Pancreas (tissue), 10 donors: Measurements from ENCODE around the gene TRIM71. TPM values are rescaled to one million over a fixed set of nuclear protein-coding genes. Genes with fewer than 3 reads are reported as not detected.

Experiments
- ATAC-seq, 4 donors: fragments of 200-7000 bp; cut with Tn5 transposase; one replicate each; pipeline versions ENCODE4 v1.8.0 to v1.9.1; 2020; ENCODE audit warnings: mild to moderate bottlenecking in 4 of 4, moderate library complexity in 4 of 4
- DNase-seq, 6 donors: peaks; one replicate each; pipeline ENCODE4 v3.0.0-alpha.2; 2020
- FAIRE-seq: peaks from 2 replicates; lab custom pipeline; 2012; peaks lifted over from hg19 to GRCh38; lab: Jason Lieb, UNC
- H3K27ac ChIP-seq, 4 donors: fragments of 200-600 bp; sonication (generic); 1 replicate in 3 of 4; 2 replicates in 1 of 4; pipeline versions ENCODE4 v1.5.0 to v1.8.0; 2020
- H3K27me3 ChIP-seq, 4 donors: fragments of 200-600 bp; one replicate each; pipeline ENCODE4 v1.8.0; 2021
- H3K36me3 ChIP-seq, 3 donors: fragments of 200-600 bp; sonication (generic) in 1 of 3; one replicate each; pipeline versions ENCODE4 v1.5.0 to v1.8.0; 2020 to 2021
- H3K4me1 ChIP-seq, 3 donors: fragments of 200-600 bp; one replicate each; pipeline ENCODE4 v1.8.0; 2021
- H3K4me3 ChIP-seq, 4 donors: fragments of 200-600 bp; sonication (generic) in 2 of 4; one replicate each; pipeline versions ENCODE4 v1.5.0 to v1.8.0; 2020 to 2021
- H3K9me3 ChIP-seq, 4 donors: fragments of 200-600 bp; one replicate each; pipeline ENCODE4 v1.8.0; 2021
- CTCF ChIP-seq, 4 donors: fragments of 200-600 bp; sonication (generic) in 3 of 4; IDR thresholded peaks; one replicate each; pipeline versions ENCODE4 v1.5.0 to v1.8.0; 2021; ENCODE audit warnings: antibody characterized with exemption in 4 of 4
- WGBS, 2 donors: extraction: QIAGEN DNeasy Blood & Tissue Kit; methylation state at CpG; one replicate each; pipeline ENCODE4 v1.1.7; 2013; 5-methylcytosine and 5-hydroxymethylcytosine counted together
- intact Hi-C, 3 donors: fragments of 100-400 bp; cut with DNase I; formaldehyde crosslinking; loops; one replicate each; pipeline versions ENCODE4 v1.11.1 to v1.14.2; 2022
- polyA plus RNA-seq, 2 donors: library from polyadenylated mRNA; stranded (reverse); fragments of 200-250 nt; gene quantifications; one replicate each; pipeline ENCODE4 v1.2.3, GENCODE V29; 2013
- total RNA-seq, 6 donors: library from RNA; stranded (reverse); fragmentation: NEBNext Ultra II Directional in 4 of 6; extraction: Animal tissue kit (Norgen Biotek cat#: 25700) in 4 of 6; gene quantifications; one replicate each; pipeline versions ENCODE4 v1.2.1 to v1.2.4, GENCODE V29; 2021 to 2023
- donor health status: healthy with polysubstance abuse.
- donor health status: DM: no; HTN: no; CAD: no; lungs with moderate emphysema.
- donor health status: DM: no; HTN: no; CAD: no.
- donor health status: control.
- donor health status: control.
- donor health status: Bipolar disorder and iron deficiency.
- donor health status: DM: yes; HTN: yes; CAD: no.
- donor health status: DM: no; HTN: no; CAD: no.
- donor health status: DM: no; HTN: no; CAD: no.
- donor health status: DM: yes; HTN: yes; CAD: no.

TRIM71 gene
- total and polyA plus RNA-seq, 8 donors = 0.02 to 0.28 (median 0.03) TPM; not detected in 5

- DNase-seq (no peak), FAIRE-seq (no peak), ATAC-seq (no peak)
- Histone ChIP-seq H3K4me1 (no peaks in the 10 kb centered on the region), H3K27me3 (no peaks in the 10 kb centered on the region), H3K4me3 (no peak overlapping the region), H3K27ac (no peak overlapping the region), H3K9me3 (no peaks in the 10 kb centered on the region), H3K36me3 (no peaks in the 10 kb centered on the region)
- 58 to 62% methylated on average over 3 of the region's 3 CpGs for WGBS, 2 donors
- intact Hi-C loops = no loop called here
- no peak for TF ChIP-seq CTCF (IDR thresholded peaks at IDR 0.05)
Observed at GRCh38 chr3:32850226-32850625, 32.4 kb downstream of the TRIM71 start.

- ATAC-seq = no peak
- WGBS, 2 donors = 68 to 80% methylated on average over 5 of the region's 5 CpGs
- intact Hi-C loops = no loop called here
- H3K9me3 ChIP-seq = no peaks in the 10 kb centered on the region
- H3K4me3 ChIP-seq = no peak overlapping the region
- H3K36me3 ChIP-seq = no peaks in the 10 kb centered on the region
- no peak overlapping the region for H3K27ac ChIP-seq
- no peaks in the 10 kb centered on the region for H3K4me1 ChIP-seq
- FAIRE-seq = no peak
- TF ChIP-seq CTCF (IDR thresholded peaks at IDR 0.05) = no peak
- DNase-seq = no peak
- no peaks in the 10 kb centered on the region for H3K27me3 ChIP-seq
Observed at GRCh38 chr3:32850636-32851035, 32.8 kb downstream of the TRIM71 start.

GRCh38 chr3:32852146-32852545 is 34.3 kb downstream of the TRIM71 start:
- H3K4me3 ChIP-seq = no peak overlapping the region
- WGBS, 2 donors = 87 to 91% methylated on average over 4 of the region's 4 CpGs
- intact Hi-C loops = no loop called here
- no peak for TF ChIP-seq CTCF (IDR thresholded peaks at IDR 0.05)
- no peaks in the 10 kb centered on the region for H3K4me1 ChIP-seq
- no peaks in the 10 kb centered on the region for H3K36me3 ChIP-seq
- H3K27ac ChIP-seq = no peak overlapping the region
- no peaks in the 10 kb centered on the region for H3K27me3 ChIP-seq
- DNase-seq (no peak), FAIRE-seq (no peak), ATAC-seq (no peak)
- H3K9me3 ChIP-seq = no peaks in the 10 kb centered on the region

- Histone ChIP-seq H3K27me3 (no peaks in the 10 kb centered on the region), H3K4me1 (no peaks in the 10 kb centered on the region), H3K36me3 (no peaks in the 10 kb centered on the region), H3K9me3 (no peaks in the 10 kb centered on the region), H3K27ac (no peak overlapping the region), H3K4me3 (no peak overlapping the region)
- WGBS, 2 donors = 69 to 75% methylated on average over 2 to 3 of the region's 3 CpGs
- FAIRE-seq (no peak), ATAC-seq (no peak), DNase-seq (no peak)
- no peak for TF ChIP-seq CTCF (IDR thresholded peaks at IDR 0.05)
- intact Hi-C loops = no loop called here
Observed at GRCh38 chr3:32855350-32855953, 37.7 kb downstream of the TRIM71 start.

- H3K4me3 ChIP-seq = no peak overlapping the region
- no peaks in the 10 kb centered on the region for H3K36me3 ChIP-seq
- H3K9me3 ChIP-seq = no peaks in the 10 kb centered on the region
- no peak for TF ChIP-seq CTCF (IDR thresholded peaks at IDR 0.05)
- H3K27me3 ChIP-seq = no peaks in the 10 kb centered on the region
- DNase-seq = no peak
- WGBS, 2 donors = 26 to 31% methylated on average over 6 of the region's 6 CpGs
- intact Hi-C loops = no loop called here
- no peak for ATAC-seq
- no peaks in the 10 kb centered on the region for H3K4me1 ChIP-seq
- FAIRE-seq = no peak
- H3K27ac ChIP-seq = no peak overlapping the region
Observed at GRCh38 chr3:32856355-32856889, 38.6 kb downstream of the TRIM71 start.
